ENCODE measurements around the gene AFG1L.
A peak's percentile ranks its signal among the peaks of the same experiment; 100 is the strongest.
"Not testable (repeated sequence)": the region's sequence is repeated elsewhere in the genome, so short reads cannot be mapped to it uniquely, and the experiment has no call there.

AFG1L gene

GRCh38 chr6:108560463-108561308 is 265.8 kb downstream of the AFG1L start, which contains the start of gene FOXO3:
Gene FOXO3 (plus strand): TSS chr6:108560917. CDS start chr6:108561209, 292 bp downstream.
- no peak for DNase-seq

- DNase-seq = not testable (repeated sequence)
Observed at GRCh38 chr6:108561309-108561647, 266.4 kb downstream of the AFG1L start.

GRCh38 chr6:108561742-108562502 is 267.1 kb downstream of the AFG1L start:
- no peak for DNase-seq

GRCh38 chr6:108562503-108562993 is 267.7 kb downstream of the AFG1L start:
- DNase-seq = peak; percentile 97

- DNase-seq = no peak
Observed at GRCh38 chr6:108563292-108563691, 268.4 kb downstream of the AFG1L start.

GRCh38 chr6:108564178-108564577 is 269.3 kb downstream of the AFG1L start:
- DNase-seq = no peak

GRCh38 chr6:108565091-108565766 is 270.4 kb downstream of the AFG1L start:
- peak; percentile 77 for DNase-seq

- peak; percentile 93 for DNase-seq
Observed at GRCh38 chr6:108565893-108566292, 271.0 kb downstream of the AFG1L start.

- DNase-seq = no peak
Observed at GRCh38 chr6:108566406-108566805, 271.6 kb downstream of the AFG1L start.

GRCh38 chr6:108568101-108568500 is 273.2 kb downstream of the AFG1L start:
- no peak for DNase-seq

GRCh38 chr6:108568551-108569305 is 273.9 kb downstream of the AFG1L start:
- DNase-seq = no peak

GRCh38 chr6:108570517-108570916 is 275.7 kb downstream of the AFG1L start:
- no peak for DNase-seq

- no peak for DNase-seq
Observed at GRCh38 chr6:108574457-108575141, 279.7 kb downstream of the AFG1L start.
